ENCODE results near the gene SLC35F5. TPM values are rescaled to one million over a fixed set of nuclear protein-coding genes. Genes with fewer than 3 reads are reported as not detected.

Gene SLC35F5
- polyA plus RNA-seq, 1 donor (not counting 4 experiments of a cell fraction or from before 2014, with no cell fraction given), result 86.5 TPM

DNA sequence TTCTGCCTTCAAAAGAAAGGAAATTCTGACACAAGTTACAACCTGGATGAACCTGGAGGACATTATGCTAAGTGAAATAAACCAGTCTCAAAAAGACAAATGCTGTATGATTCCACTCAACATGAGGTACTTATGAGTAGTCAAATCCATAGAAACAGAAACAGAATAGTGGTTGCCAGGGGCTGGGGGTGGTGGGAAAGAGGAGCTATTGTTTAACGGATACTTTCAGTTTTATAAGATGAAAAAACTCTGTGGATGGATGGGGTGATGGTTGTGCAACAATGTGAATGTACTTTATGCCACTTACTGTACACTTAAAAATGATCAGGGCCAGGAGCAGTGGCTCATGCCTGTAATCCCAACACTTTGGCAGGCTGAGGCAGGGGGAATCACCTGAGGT, 15.4 kb downstream of the SLC35F5 start:
- Histone ChIP-seq H3K4me2 (ENCODE audit: control insufficient read depth, extremely low read depth, insufficient read depth, low read depth, low read length) (no peak overlapping the region), H3K9me1 (ENCODE audit: control insufficient read depth, extremely low read depth, insufficient read depth, low read length) (no peaks in the 10 kb centered on the region), H3K79me2 (ENCODE audit: control insufficient read depth, insufficient read depth, low read length) (no peaks in the 10 kb centered on the region), H4K20me1 (ENCODE audit: control insufficient read depth, extremely low read depth, insufficient read depth, low read length) (no peaks in the 10 kb centered on the region), H3K4me1 (ENCODE audit: control insufficient read depth, extremely low read depth, insufficient read depth, low read length) (no peaks in the 10 kb centered on the region), H3K27ac (ENCODE audit: control insufficient read depth, insufficient read depth, low read length) (no peak overlapping the region), H3K27me3 (ENCODE audit: control insufficient read depth, extremely low read depth, insufficient read depth, low read length) (no peaks in the 10 kb centered on the region), H3K9me3 (ENCODE audit: control insufficient read depth, low read depth, low read length) (no peaks in the 10 kb centered on the region), H2AFZ (ENCODE audit: control insufficient read depth, low read length) (no peak overlapping the region), H3K4me3 (ENCODE audit: control insufficient read depth in 2 of 3, extremely low read depth in 1 of 3, insufficient read depth in 2 of 3, low read depth in 1 of 3, low read length in 3 of 3) (no peak overlapping the region), H3K36me3 (ENCODE audit: control insufficient read depth in 2 of 2, extremely low read depth in 1 of 2, insufficient read depth in 2 of 2, low read length in 2 of 2) (peaks cover 7 to 16% of the 10 kb centered on the region in 2 experiments), H3K9ac (ENCODE audit: control insufficient read depth, extremely low read depth, insufficient read depth, low read length) (no peak overlapping the region)
- dilution Hi-C loops (cut with MboI; ENCODE audit: extremely low pct_ligation_motif_present, low sequenced_read_pairs), result no loop called here
- TF ChIP-seq EZH2 (IDR thresholded peaks at IDR 0.05; ENCODE audit: low read length), result no peak
- TF ChIP-seq, protein P1, sequence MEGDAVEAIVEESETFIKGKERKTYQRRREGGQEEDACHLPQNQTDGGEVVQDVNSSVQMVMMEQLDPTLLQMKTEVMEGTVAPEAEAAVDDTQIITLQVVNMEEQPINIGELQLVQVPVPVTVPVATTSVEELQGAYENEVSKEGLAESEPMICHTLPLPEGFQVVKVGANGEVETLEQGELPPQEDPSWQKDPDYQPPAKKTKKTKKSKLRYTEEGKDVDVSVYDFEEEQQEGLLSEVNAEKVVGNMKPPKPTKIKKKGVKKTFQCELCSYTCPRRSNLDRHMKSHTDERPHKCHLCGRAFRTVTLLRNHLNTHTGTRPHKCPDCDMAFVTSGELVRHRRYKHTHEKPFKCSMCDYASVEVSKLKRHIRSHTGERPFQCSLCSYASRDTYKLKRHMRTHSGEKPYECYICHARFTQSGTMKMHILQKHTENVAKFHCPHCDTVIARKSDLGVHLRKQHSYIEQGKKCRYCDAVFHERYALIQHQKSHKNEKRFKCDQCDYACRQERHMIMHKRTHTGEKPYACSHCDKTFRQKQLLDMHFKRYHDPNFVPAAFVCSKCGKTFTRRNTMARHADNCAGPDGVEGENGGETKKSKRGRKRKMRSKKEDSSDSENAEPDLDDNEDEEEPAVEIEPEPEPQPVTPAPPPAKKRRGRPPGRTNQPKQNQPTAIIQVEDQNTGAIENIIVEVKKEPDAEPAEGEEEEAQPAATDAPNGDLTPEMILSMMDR (optimal IDR thresholded peaks at IDR 0.05 in 1 of 3, IDR thresholded peaks at IDR 0.05 in 1 of 3, conservative IDR thresholded peaks at IDR 0.05 in 1 of 3; ENCODE audit: extremely low read depth in 1 of 3, insufficient read depth in 2 of 3, low read length in 3 of 3), result no peak
- no peak for FAIRE-seq
- DNase-seq (ENCODE audit: low read depth, low spot score), result no peak

DNA sequence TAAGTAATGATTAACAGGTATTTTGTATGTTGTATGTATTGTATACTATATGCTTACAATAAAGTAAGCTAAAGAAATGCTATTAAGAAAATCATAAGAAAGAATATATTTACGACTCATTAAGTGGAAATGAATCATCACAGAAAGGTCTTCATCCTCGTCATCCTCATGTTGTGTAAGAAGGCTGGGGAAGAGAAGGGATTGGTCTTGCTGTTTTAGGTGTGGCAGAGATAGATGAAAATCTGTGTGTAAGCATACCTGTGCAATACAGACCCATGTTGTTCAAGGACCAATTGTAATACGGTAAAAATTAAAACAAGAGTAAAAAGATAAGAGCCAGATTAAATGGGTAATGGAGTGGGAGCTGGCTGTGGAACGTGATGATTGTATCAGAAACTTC, 16.6 kb downstream of the SLC35F5 start:
- Histone ChIP-seq H3K27me3 (ENCODE audit: control insufficient read depth, extremely low read depth, insufficient read depth, low read length) (no peaks in the 10 kb centered on the region), H3K9ac (ENCODE audit: control insufficient read depth, extremely low read depth, insufficient read depth, low read length) (no peak overlapping the region), H3K36me3 (ENCODE audit: control insufficient read depth in 2 of 2, extremely low read depth in 1 of 2, insufficient read depth in 2 of 2, low read length in 2 of 2) (peaks cover 6 to 13% of the 10 kb centered on the region in 2 experiments), H3K79me2 (ENCODE audit: control insufficient read depth, insufficient read depth, low read length) (no peaks in the 10 kb centered on the region), H3K9me1 (ENCODE audit: control insufficient read depth, extremely low read depth, insufficient read depth, low read length) (no peaks in the 10 kb centered on the region), H3K27ac (ENCODE audit: control insufficient read depth, insufficient read depth, low read length) (no peak overlapping the region), H3K9me3 (ENCODE audit: control insufficient read depth, low read depth, low read length) (no peaks in the 10 kb centered on the region), H2AFZ (ENCODE audit: control insufficient read depth, low read length) (no peak overlapping the region), H3K4me3 (ENCODE audit: control insufficient read depth in 2 of 3, extremely low read depth in 1 of 3, insufficient read depth in 2 of 3, low read depth in 1 of 3, low read length in 3 of 3) (no peak overlapping the region), H3K4me1 (ENCODE audit: control insufficient read depth, extremely low read depth, insufficient read depth, low read length) (no peaks in the 10 kb centered on the region), H4K20me1 (ENCODE audit: control insufficient read depth, extremely low read depth, insufficient read depth, low read length) (no peaks in the 10 kb centered on the region), H3K4me2 (ENCODE audit: control insufficient read depth, extremely low read depth, insufficient read depth, low read depth, low read length) (no peak overlapping the region)
- no peak for TF ChIP-seq EZH2 (IDR thresholded peaks at IDR 0.05; ENCODE audit: low read length)
- TF ChIP-seq, protein P1 (optimal IDR thresholded peaks at IDR 0.05 in 1 of 3, IDR thresholded peaks at IDR 0.05 in 1 of 3, conservative IDR thresholded peaks at IDR 0.05 in 1 of 3; ENCODE audit: extremely low read depth in 1 of 3, insufficient read depth in 2 of 3, low read length in 3 of 3), result no peak
- DNase-seq (ENCODE audit: low read depth, low spot score) (no peak), FAIRE-seq (no peak)
- dilution Hi-C loops (cut with MboI; ENCODE audit: extremely low pct_ligation_motif_present, low sequenced_read_pairs), result no loop called here
